ENCODE measurements around the gene TNFSF18. TPM values are rescaled to one million over a fixed set of nuclear protein-coding genes. Genes with fewer than 3 reads are reported as not detected.
A peak's percentile ranks its signal among the peaks of the same experiment; 100 is the strongest.
"Not testable (repeated sequence)": the region's sequence is repeated elsewhere in the genome, so short reads cannot be mapped to it uniquely, and the experiment has no call there.

TNFSF18 gene, protein sequence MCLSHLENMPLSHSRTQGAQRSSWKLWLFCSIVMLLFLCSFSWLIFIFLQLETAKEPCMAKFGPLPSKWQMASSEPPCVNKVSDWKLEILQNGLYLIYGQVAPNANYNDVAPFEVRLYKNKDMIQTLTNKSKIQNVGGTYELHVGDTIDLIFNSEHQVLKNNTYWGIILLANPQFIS
- polyA plus RNA-seq (ENCODE audit: insufficient read length), result 0.22 TPM

DNA sequence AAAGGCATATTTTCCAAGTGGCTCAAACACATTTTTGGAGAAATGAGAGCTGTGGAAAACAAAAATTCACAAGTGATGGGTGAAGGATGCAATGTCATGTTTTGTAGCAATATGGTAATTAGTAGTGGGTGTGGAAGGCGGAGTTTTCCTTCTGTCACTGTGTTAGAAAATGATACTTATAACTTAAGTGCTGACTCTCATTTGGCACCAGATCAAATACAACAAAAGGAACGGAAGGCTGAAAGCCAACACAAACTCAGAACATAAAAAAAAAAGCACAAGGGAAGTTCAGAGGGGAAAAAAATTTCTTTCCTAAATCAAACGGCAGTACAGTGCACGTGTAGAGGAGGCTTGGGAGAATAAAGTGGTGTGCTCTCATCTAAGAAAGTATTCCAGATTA lies at the start of gene TNFSF18:
TNFSF18 (minus strand) TSS at position 77 of the 400 bp plus-strand sequence; CDS start at position 32, 45 bp downstream.
- peak; percentile 11 for DNase-seq

DNA sequence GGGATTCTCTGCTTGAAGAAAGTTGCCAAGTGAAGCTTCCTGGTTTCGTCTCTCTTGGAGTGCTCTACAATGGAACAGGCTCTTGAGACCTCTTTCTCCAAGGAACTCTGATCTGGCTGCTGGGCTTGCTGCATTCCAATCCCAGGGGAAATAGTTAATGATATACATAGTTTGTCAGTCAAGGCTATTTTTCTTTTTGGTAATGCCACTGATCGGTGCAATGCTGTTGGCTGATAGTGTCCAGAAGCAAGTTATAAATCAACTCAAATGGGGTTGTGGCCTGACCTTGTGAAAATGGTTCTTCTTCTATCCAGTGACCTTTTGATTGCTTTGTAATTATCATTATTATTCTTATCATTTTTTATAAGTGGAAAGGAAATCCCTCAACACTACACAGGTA lies 48.4 kb upstream of the TNFSF18 start:
- DNase-seq, result no peak

DNA sequence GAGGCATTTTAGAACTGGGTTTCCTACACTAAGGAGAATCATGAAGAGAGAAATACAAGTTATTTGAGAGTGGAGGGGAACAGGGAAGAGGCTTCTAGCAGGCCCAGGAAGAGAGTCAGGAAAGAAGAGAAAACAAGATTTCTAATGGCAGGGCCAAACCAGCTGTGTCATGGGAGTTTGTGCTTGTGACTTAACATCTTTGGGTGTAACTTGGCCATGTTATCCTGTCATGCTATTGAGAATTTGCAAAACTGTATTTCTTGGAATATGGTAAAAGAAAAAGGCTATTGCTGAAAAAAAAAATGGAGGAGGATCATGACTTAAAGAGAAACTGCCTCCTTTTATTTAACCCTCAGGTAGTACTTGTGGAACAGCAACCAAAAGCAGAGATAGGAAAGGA lies 47.4 kb upstream of the TNFSF18 start:
- DNase-seq, result no peak

DNA sequence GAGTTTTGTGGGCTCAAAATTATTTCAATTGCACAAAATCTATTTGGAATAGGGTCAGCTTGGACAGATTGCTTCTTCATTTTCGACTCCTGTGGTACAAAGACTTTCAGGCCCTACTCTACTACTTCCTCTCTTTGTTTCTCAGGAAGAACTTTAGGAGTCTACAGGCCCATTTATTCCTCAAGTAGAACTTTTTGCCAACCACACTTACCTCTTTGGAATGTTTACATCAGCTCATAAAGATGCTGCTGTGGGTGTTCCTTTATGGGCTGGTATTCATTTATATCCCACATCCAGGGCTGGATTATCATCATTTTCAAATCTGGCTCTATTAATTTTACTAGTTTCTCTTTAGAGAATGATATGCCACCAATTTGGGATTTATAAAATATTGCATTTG lies 46.3 kb upstream of the TNFSF18 start:
- no peak for DNase-seq

DNA sequence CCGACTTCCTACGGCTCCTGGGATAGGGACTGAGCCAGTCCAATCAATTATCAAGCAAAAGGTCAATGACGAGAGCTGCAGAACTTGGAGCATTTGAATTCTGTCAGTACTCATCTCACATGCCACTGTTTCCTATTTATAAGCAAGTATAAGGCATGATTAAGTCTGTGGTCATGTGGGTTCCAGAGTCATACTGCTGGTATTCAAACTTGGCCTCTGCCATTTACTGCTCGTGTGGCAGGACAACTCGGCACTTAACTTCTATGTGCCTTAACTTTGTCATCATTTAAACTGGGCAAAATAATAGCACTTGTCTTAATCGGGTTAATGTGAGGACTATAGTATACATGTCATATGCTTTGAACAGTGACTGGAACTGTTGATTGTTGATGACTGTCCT lies 44.9 kb upstream of the TNFSF18 start:
- no peak for DNase-seq

DNA sequence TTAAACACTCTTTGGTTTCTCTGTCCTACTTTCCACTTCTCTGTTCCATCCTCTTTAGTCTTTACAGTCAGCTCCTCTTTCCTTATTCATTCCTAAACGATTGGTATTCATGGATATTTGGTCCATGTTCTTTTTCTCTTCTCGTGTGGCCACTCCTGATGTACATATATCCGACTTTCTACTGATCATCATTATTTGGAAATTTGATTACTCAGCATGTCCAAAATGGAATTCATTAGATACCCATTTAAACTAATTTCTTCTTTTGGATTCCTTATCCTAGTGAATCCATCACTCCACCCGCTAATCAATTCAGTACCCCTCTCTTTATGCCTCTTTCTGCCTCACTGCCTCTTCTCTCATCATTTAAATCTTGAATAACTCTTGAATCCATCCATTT lies 43.8 kb upstream of the TNFSF18 start:
- DNase-seq, result no peak

DNA sequence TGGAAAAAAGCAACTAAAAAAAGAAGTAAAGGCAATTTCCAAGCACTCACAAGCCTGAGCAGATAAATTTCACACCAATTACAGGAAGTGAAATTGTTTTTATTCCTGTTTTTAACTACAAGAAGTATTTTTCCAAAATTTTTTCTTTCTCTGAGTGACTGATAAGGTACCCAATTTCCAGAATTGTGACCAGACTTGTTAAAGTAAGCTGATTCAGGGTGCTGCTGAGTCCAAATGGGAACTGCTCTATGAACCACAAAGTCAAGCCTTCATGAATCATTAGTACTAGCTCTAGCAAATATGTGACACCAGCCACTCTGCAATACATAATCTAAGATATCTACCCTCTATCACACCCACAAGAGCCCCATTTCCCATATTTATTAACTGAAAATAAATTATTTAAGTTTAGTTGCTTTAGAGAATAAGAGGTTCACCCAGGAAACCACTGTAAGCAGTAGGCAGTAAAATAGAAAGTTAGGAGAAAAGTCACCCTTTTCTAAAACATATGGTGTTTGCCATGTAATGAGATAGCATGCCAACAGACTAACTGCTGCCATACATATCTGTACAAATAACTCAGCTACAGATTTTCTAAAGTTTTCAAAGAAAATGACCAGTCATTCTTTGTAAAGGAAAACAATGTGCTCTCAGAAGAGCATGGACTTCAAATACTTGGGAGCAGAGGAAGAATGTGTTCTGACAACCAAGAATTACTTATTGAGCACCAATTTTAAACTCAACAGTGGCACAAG lies 43.1 kb upstream of the TNFSF18 start:
- no peak for DNase-seq

DNA sequence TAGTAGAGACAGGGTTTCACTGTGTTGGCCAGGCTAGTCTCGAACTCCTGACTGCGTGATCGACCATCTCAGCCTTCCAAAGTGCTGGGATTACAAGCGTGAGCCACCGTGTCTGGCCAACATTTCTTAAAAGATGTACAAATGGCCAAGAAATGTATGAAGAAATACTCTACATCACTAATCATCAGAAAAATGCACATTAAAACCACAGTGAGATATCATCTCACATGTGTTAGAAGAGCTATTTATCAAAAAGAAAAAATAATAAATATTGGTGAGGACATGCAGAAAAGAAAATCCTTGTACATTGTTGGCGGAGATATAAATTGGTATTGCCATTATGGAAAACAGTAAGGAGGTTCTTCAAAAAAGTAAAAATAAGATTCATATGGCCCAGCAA lies 33.6 kb upstream of the TNFSF18 start:
- DNase-seq, result no peak

DNA sequence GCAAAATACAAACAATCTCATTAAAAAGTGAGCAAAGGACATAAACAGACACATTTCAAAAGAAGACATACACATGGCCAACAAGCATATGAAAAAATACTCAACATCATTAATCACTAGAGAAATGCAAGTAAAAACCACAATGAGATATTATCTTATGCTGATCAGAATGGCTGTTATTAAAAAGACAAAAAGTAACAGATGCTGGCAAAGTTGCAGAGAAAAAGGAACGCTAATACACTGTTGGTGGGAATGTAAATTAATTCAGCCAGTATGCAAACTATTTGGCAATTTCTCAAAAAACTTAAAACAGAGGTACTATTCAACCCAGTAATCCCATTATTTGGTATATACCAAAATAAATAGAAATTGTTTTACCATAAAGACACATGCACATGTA lies 32.2 kb upstream of the TNFSF18 start:
- DNase-seq, result no peak

DNA sequence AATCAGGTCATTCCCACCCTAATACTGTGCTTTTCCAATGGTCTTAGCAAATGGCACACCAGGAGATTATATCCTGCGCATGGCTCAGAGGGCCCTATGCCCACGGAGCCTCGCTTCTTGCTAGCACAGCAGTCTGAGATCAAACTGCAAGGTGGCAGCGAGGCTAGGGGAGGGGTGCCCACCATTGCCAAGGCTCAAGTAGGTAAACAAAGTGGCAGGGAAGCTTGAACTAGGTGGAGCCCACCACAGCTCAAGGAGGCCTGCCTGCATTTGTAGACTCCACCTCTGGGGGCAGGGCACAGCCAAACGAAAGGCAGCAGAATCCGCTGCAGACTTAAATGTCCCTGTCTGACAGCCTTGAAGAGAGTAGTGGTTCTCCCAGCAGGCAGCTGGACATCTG lies 23.5 kb upstream of the TNFSF18 start:
- not testable (repeated sequence) for DNase-seq

DNA sequence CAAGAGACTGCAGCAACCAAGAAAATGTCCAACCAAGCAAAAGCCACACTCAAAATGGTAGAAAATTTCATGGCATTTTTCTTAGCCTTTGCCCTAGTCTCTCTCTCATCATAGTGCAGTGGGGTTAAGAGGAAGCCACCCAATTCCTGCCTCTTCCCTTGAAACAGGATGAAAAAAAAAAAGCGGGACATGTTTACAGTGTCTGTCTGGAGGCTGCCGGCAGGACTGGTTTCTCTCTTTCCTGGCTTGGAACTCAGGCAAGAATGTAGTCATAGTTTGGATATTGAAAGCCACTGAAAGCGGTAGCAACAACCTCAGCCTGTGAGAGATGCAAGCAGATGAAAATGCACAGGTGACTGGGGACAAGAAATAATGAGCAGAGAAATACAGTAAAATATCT lies 13.3 kb upstream of the TNFSF18 start:
- DNase-seq, result no peak

DNA sequence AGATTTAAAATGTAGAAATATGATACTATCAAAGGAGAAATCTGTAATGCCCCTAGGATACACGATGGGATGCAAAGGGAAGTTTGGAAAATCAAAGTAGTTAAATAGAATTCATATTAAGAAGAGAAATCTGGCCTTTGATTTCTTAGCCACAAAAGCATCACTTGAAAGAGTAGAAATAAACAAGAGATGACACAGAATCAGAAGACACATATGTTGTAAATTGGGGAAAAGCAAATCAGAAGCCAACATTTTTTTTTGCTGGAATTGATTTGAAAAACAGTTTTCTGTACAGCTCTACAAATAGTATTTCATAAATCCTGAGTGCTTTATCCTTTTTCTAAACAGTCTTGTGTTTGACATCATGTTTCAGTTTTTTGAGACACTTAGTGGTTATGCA lies 12.4 kb upstream of the TNFSF18 start:
- DNase-seq, result no peak

DNA sequence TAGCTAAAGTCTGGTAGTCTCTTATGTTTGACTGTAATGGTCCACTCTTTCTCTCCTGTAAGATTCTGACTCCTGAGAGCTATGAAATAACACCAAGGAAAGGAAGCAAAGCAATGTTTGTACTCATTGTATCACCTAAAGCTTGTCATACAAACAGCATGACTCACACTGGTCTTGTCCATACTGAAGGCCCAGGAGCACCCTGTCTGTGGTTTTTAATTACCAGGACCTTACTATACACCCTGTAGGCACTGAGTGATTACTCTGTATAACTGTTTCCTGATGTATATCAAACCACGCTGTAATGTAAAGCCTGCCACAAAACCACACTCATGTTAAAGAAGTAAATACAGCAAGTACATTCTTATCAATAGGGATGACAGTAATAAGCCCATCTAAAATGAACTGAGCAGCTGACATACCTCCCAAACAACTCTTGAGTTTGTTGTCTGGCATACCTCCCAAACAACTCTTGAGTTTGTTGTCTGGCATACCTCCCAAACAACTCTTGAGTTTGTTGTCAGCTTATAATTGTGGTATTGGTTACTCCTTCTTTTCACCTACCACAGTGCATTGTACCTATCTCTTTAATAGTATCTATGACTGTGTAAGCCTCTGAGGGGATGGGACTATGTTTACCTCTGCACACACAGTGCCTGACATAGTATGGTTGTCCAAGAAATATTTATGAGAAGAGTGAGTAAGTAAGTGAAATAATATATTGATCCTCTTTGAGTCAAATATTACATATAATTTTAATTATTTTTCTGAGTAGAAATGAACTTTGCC lies 11.6 kb upstream of the TNFSF18 start:
- no peak for DNase-seq

DNA sequence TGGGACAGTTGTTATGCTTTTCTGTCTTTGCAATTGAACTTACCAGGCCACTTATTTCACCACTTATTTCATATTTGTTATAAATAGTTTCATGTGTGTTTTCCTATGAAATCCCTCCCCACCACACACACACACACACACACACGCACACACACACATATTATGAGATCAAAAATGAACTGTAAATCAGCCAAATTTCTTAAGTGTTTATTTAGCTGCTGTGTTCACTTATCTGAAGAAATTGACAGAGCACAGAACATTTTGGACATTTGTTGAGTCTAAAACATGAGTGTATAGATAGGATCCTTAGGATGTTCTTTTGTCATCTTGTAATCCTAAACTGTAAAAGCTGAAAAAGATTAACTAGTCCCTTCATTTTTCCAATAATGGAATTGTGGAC lies 7.8 kb upstream of the TNFSF18 start:
- no peak for DNase-seq

DNA sequence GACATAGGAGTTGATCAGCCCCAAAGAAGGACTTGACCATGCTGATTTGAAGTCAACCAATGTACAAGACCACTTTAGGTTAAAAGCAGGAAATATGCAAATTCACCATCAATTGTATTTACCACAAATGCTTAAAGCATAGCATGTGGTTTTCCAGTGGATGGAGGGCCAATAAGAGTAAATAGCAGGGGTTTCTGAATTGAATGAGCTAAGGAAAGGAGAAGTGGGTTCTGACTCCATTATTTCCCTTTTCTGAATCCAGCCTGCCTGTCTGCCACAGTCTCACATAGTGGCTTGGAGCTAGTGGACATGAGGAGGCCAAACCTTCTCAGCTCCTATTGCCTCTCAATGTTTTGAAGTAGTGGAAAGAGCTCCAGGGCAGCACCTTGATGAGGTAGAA lies 7.2 kb upstream of the TNFSF18 start:
- DNase-seq, result no peak

DNA sequence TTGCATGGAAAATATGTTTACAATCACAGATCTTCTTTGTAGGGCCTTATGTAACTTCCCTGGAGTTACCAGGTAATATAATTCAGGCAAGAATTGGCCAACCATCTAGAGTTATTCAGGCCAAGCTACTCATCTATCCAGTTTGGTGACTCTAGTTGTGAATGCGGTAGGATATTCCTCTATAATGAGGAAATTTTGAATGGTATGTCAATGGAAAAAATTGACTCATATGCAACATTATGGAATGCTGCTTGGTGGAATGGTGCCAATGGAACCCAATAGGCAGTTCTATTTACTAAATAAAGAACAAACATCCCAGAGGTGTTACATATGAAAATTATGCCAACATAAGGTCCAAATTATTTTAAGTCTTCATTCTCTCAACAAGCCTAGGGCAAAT lies 5.6 kb upstream of the TNFSF18 start:
- DNase-seq, result no peak

DNA sequence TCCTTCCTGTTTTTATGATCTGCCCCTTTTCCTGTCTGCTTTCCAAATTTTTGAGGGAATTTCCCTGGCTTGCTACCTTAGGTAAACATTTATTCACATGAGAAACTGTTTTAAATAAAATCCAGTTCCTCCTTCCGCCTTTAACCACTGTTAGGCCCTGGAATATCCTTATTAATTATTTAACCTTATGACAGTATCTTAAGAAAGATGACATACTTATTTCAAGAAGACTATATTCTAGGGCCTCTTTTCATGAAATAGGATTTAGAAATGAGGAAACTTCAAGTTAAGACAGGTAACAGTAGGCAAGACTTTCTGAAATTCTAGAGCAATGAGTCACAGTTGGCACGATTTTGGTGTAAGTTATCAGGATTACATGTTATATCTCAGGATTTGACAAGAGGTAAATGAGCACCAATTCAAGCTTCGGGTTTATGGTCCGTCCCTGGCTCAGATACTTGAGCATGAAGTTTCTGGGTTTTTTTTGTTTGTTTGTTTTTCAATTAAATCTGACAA lies 2.0 kb upstream of the TNFSF18 start:
- no peak for DNase-seq

DNA sequence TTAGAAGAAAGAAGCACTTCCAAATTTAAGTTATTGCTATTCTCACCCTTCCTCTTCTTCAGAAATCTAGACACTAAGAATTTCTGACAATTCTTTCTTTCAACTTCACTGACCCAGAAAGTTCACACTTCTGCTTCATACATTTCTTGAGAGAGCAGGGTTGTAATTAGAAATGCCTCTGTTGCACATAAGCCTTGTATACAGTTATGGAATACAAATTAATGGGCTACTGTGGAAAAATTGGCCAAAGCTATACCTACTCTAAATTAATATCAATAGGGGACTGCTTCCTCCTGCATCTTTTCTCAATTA lies 1.5 kb downstream of the TNFSF18 start:
- DNase-seq, result no peak

DNA sequence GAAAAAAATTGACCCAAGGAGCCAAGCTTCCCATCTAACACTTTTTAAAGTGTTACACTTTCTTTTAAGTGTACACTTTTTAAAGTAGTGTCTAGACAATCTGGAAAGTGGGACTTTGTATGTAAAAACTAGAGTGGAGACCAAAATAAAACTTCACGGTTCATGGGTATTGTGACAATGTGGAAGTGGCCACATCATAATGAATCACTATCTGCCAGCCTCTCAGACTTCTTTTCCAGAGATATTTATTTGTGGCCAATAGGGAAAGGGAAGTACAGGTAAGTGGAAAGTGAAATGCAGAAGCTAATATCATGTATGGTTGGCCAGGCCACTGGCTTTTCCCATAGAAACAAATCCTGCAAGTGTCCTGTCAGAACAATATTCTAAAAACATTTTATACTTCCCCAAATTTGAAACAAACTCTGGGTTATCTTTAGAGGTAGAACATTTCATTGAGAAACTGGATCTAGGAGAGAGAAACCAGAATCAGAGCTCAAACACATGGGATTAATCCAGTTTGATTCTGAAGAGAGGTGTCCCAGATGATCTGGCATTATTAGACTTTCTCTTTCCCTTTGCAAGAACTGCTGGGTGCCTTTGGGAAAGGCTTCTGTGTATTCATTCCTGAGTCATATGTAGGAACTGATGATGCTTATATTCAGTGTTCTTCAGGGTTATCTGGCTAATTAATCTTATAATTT lies 2.0 kb downstream of the TNFSF18 start:
- no peak for DNase-seq

DNA sequence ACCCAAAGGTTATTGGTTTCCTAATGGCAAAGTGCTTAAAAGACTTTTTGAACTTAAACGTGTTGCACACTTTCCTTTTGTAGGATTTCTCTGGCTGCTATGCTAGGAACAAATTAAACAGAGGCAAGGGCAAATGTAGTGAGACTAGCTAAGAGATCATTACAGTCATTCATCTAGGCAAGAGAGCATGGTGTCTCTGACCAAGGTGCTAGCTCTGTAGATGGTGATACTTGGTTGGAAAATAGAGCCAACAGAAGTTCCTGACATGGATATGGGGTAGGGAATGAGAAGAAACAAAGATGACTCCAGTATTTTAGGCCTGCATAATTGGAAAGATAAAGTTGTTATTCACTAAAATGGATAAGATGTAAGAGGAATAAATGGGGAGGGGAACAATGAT lies 6.1 kb downstream of the TNFSF18 start:
- no peak for DNase-seq

DNA sequence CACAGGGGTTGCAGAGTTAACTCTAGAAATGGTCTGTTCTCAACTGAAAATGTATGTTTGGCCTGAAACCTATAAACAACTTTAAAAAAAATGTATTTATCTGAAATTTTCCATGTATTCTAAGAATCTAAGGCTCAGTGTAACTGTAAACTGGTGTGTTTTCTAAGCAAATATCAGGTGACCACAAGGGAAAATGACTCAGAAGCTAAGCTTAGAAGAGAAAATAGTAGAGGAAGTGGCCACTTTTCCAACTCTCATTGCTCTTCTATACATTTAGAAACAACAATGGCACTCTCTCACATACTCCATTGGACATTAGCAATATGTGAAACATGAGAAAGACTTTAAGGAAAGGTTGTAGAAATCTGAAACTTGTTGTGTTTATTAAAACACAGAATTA lies 7.5 kb downstream of the TNFSF18 start:
- no peak for DNase-seq

DNA sequence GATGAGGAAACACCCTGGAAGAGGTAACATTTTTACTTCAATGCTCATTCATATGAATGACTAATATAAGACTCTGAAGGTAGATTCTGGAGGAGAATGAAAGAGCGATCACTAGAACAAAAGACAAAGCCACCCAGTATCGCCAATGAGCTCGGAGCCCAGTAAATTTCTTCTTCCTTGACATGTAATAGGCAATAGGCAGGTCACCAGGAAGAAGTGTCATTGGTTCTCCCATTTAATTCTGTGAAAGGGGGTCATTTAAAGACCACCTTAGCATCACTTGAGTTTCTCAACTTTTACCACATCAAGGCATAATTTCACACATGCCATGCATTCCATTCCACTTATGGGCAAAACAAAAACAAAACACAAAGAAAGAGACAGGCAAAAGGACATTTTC lies 7.9 kb downstream of the TNFSF18 start:
- DNase-seq, result no peak

DNA sequence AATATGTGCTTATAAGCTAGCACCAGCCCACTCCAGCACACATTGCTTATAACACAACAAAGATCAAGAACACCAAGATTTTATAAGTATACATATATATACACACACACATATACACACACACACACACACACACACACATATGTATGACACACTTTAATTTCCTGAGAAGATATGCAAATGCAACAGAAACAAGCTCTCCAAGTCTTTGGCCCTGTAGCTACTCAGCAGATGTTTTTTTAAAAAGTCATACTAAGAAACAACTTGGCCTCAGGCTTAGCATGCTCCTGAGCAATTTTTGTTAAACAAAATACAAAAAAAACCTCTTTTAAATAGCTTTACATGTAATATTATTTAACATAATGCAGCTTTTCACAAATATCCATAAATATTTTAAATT lies 11.1 kb downstream of the TNFSF18 start:
- DNase-seq, result no peak
